ENCODE data around the gene CDY1B. TPM values are rescaled to one million over a fixed set of nuclear protein-coding genes. Genes with fewer than 3 reads are reported as not detected.
"Not testable (repeated sequence)": the region's sequence is repeated elsewhere in the genome, so short reads cannot be mapped to it uniquely, and the experiment has no call there.

The CDY1B gene, protein sequence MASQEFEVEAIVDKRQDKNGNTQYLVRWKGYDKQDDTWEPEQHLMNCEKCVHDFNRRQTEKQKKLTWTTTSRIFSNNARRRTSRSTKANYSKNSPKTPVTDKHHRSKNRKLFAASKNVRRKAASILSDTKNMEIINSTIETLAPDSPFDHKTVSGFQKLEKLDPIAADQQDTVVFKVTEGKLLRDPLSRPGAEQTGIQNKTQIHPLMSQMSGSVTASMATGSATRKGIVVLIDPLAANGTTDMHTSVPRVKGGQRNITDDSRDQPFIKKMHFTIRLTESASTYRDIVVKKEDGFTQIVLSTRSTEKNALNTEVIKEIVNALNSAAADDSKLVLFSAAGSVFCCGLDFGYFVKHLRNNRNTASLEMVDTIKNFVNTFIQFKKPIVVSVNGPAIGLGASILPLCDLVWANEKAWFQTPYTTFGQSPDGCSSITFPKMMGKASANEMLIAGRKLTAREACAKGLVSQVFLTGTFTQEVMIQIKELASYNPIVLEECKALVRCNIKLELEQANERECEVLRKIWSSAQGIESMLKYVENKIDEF
- not detected in 2 replicates for total RNA-seq

DNA sequence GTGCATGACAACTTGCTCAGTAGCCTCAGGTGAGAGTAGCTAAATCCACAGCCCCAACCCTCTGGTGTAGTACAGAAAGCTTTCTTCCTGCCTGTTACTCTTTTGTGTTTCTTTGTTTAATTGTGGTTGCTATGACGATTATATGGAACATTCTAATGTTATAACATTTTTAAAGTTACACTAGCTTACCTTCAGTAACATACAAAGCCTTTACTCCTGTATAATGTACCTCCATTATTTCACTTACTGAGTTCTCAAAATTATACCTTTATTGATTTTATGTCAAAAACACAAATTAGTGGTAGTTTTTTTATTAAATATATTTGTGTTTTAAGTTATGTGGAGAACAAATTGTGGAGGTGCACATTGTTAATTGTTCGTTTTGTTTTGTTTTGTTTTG lies at the start of gene CDY1B:
CDY1B (minus strand) TSS at position 101 of the 400 bp plus-strand sequence. CDS start 331 bp downstream, outside the sequence.
- H3K27ac Mint-ChIP-seq; H3K4me3 Mint-ChIP-seq; H3K27me3 Mint-ChIP-seq (ENCODE audit: insufficient read depth); H3K4me1 Mint-ChIP-seq (ENCODE audit: low read depth); intact Hi-C loops (cut with micrococcal nuclease); H3K36me3 Mint-ChIP-seq (ENCODE audit: low read depth); H3K9me3 Mint-ChIP-seq; DNase-seq (ENCODE audit: low spot score): not testable (repeated sequence)

DNA sequence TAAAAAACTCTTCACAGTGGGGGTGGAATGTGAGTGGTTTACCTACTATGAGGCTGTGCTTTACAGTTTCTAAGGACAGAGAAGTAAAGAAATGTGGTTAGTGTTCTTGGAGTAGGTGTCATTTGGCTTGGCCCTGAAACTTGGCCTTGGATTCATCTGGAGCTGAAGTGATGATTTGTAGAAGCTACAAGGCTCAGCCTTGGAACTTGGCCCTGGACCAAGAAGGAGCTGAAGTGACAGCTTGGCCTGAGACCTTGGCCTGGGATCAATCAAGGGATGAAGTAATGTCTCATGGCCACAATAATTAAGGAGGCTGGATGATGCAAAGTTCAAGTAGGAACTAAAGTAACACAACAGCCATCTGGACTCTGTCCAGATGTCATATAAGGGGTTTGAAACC lies 1.7 kb upstream of the CDY1B start:
- H3K9me3 Mint-ChIP-seq; H3K36me3 Mint-ChIP-seq (ENCODE audit: low read depth); intact Hi-C loops (cut with micrococcal nuclease); H3K4me1 Mint-ChIP-seq (ENCODE audit: low read depth); H3K27me3 Mint-ChIP-seq (ENCODE audit: insufficient read depth); H3K27ac Mint-ChIP-seq; DNase-seq (ENCODE audit: low spot score); H3K4me3 Mint-ChIP-seq: not testable (repeated sequence)

DNA sequence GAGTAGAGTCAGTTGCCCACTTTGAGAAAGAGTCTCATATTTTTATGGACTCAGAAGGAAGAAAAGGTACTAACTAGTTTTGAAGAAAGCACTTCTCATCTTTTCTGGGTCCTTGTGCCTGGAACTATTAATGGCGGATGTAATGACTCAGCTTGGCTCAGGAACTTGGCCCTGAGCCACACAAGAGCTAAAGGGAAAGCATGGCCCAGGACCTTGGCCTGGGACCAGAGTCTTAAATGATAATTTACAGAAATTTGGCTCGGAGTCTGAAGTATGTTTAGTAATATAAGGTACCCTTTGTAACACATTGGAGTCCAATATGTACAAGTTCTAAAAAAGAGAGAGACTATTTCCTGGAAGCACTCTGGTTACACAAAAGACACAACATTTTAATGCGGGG lies 4.6 kb downstream of the CDY1B start:
- H3K27me3 Mint-ChIP-seq (ENCODE audit: insufficient read depth); intact Hi-C loops (cut with micrococcal nuclease): not testable (repeated sequence)

DNA sequence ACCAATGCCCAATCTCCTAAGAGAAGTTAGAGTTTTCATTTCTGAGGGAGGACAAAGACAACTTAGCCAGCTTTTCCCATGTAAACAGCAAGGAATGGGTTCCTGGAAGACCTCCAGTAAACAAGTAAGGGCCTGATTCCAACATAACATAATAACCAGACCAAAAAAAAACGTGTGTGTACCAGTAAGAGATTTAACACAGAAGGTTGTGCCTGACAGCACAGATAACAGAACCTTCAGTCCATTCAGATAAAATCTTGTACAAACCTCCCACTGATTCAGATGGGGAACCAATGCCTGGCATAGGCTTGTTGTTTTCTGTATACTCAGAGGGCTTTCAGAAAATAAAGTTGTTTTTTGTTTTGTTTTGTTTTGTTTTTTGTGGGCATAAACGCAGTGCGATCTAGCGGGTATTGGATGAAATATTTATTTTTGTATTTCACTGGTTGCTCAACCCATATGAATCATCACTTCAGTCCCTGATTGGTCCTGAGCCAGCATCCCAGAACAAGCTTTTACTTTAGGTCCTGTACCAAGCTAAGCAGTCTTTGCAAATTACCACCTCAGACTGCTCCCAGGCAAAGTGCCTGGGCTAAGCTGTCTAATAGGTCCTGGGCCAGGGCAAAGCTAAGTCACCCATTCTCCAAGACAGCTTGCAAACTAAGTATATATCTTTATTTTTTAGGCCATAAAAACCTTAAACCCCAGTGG lies 8.7 kb downstream of the CDY1B start:
- H3K27ac Mint-ChIP-seq; H3K36me3 Mint-ChIP-seq (ENCODE audit: low read depth); DNase-seq (ENCODE audit: low spot score); H3K9me3 Mint-ChIP-seq; H3K4me1 Mint-ChIP-seq (ENCODE audit: low read depth); H3K27me3 Mint-ChIP-seq (ENCODE audit: insufficient read depth); H3K4me3 Mint-ChIP-seq; intact Hi-C loops (cut with micrococcal nuclease): not testable (repeated sequence)

More for the DNA sequence above, 4.6 kb downstream of the CDY1B start:
- H3K36me3 Mint-ChIP-seq (ENCODE audit: low read depth); H3K27ac Mint-ChIP-seq; H3K4me3 Mint-ChIP-seq; DNase-seq (ENCODE audit: low spot score); H3K9me3 Mint-ChIP-seq; H3K4me1 Mint-ChIP-seq (ENCODE audit: low read depth): not testable (repeated sequence)

DNA sequence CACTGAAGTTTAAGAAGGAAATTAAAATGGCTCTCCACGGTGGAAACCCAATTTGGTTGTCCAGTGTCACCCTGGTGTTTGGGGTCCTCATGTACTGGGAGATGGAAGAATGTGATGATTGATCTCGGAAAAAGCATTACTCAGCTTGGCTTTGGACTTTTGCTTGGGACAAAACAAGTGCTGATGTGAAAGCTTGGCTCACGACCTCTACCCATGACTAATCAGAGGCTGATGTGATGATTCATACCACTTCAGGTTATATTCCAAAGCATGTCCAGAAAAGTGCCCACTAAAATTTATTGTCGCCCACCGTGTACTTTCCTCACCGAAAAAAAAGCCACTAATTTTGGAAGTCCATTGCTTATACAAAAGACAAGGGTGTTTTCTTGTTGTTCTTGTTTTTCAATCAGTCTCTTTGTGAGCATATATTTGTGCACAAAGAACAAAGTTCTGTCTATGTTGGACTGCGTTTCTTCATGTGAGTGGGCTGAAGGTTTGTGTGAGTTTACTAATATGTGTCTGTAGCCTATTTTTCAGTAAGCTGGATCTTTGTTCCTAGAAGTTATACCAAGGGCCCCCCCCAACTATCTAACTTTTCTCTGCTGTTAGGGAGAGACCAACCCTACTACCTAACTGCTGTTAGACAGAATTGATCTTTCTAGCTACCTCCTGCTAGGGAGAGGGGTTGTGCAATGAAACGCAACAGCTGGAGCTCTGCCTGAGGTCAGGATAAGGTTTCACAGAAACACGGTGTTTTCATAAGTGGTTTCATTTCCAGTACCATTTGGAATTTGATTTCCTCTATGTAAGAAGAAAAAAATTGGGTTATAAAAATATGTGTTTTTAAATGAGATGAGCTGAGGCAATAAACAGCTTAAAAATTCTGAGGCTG lies 21.4 kb downstream of the CDY1B start:
- H3K4me1 Mint-ChIP-seq (ENCODE audit: low read depth); H3K27me3 Mint-ChIP-seq (ENCODE audit: insufficient read depth); H3K4me3 Mint-ChIP-seq; H3K27ac Mint-ChIP-seq; H3K9me3 Mint-ChIP-seq; H3K36me3 Mint-ChIP-seq (ENCODE audit: low read depth); DNase-seq (ENCODE audit: low spot score); intact Hi-C loops (cut with micrococcal nuclease): not testable (repeated sequence)

Measured in activated T-helper 1 cell treated with anti-CD3 and anti-CD28 coated beads, Interleukin-12 subunit alpha, Interleukin-12 subunit beta, Interleukin-2, Interleukin-4 antibody, amounts not matched to agents 30 ng/mL and 10 ng/mL and 1 ng/mL, durations not matched to agents 14 hours and 24 hours and 36 hours (primary cell).